HepG2 (cell line): ENCODE measurements around the gene TBC1D1. TPM values are rescaled to one million over a fixed set of nuclear protein-coding genes. Genes with fewer than 3 reads are reported as not detected.
A peak's percentile ranks its signal among the peaks of the same experiment; 100 is the strongest.

Experiments used
- CHCHD3 ChIP-seq: sonication (generic); formaldehyde crosslinking; IDR thresholded peaks from 2 replicates; pipeline ENCODE4 v1.8.0; 2022; ENCODE audit warnings: mild to moderate bottlenecking, missing genetic modification reagents, moderate library complexity
- EZH2 ChIP-seq: conservative IDR thresholded peaks from 2 replicates; pipeline ENCODE4 v1.6.1; 2012; ENCODE audit warnings: mild to moderate bottlenecking, low read depth, low read length, moderate library complexity
- HOXD1 ChIP-seq: sonication (generic); formaldehyde crosslinking; IDR thresholded peaks from 2 replicates; pipeline ENCODE4 v1.5.0; 2020; ENCODE audit warnings: missing genetic modification reagents
- PHB2 ChIP-seq: fragments of 450-650 bp; IDR thresholded peaks from 2 replicates; pipeline ENCODE4 v1.6.1; 2018; ENCODE audit not compliant: partially characterized antibody
- POLR2AphosphoS5 ChIP-seq: IDR thresholded peaks from 2 replicates; pipeline ENCODE4 v1.6.1; 2012; ENCODE audit warnings: low read depth, low read length
- PRPF4 ChIP-seq: fragments of 200-400 bp; formaldehyde crosslinking; IDR thresholded peaks from 2 replicates; pipeline ENCODE4 v1.6.1; 2016; ENCODE audit warnings: low read length, low read depth; ENCODE audit not compliant: poor library complexity, severe bottlenecking
- SNAI1 ChIP-seq: sonication (generic); formaldehyde crosslinking; IDR thresholded peaks from 2 replicates; pipeline ENCODE4 v1.5.0; 2020; ENCODE audit warnings: mild to moderate bottlenecking, missing genetic modification reagents, borderline replicate concordance
- SNRNP70 ChIP-seq: fragments of 200-400 bp; formaldehyde crosslinking; IDR thresholded peaks from 2 replicates; pipeline ENCODE4 v1.6.1; 2017; ENCODE audit warnings: mild to moderate bottlenecking, low read depth, low read length, moderate library complexity
- TEAD2 ChIP-seq: sonication (generic); formaldehyde crosslinking; IDR thresholded peaks from 2 replicates; pipeline ENCODE4 v1.9.0; 2021; ENCODE audit warnings: missing genetic modification reagents
- ZMYM3 ChIP-seq: sonication (generic); formaldehyde crosslinking; IDR thresholded peaks from 2 replicates; pipeline ENCODE4 v1.5.1; 2020; ENCODE audit warnings: mild to moderate bottlenecking, missing genetic modification reagents
- ZNF101 ChIP-seq: sonication (generic); formaldehyde crosslinking; IDR thresholded peaks from 2 replicates; pipeline ENCODE4 v1.4.0; 2020; ENCODE audit warnings: mild to moderate bottlenecking, low read depth, missing genetic modification reagents, borderline replicate concordance
- ZNF3 ChIP-seq: IDR thresholded peaks from 2 replicates; pipeline ENCODE4 v1.7.0; 2017; ENCODE audit warnings: inconsistent platforms
- ZNF30 ChIP-seq: sonication (generic); formaldehyde crosslinking; IDR thresholded peaks from 2 replicates; pipeline ENCODE4 v1.5.0; 2020; ENCODE audit warnings: mild to moderate bottlenecking, missing genetic modification reagents
- ZNF577 ChIP-seq: sonication (generic); formaldehyde crosslinking; IDR thresholded peaks from 2 replicates; pipeline ENCODE4 v1.4.0; 2020; ENCODE audit warnings: mild to moderate bottlenecking, low read depth, missing genetic modification reagents, borderline replicate concordance
- ZNF616 ChIP-seq: sonication (generic); formaldehyde crosslinking; IDR thresholded peaks from 2 replicates; pipeline ENCODE4 v1.5.0; 2020; ENCODE audit warnings: low read depth, mild to moderate bottlenecking, missing genetic modification reagents
- ZNF747 ChIP-seq: sonication (generic); formaldehyde crosslinking; IDR thresholded peaks from 2 replicates; pipeline ENCODE4 v1.8.1; 2023; ENCODE audit warnings: missing genetic modification reagents, mild to moderate bottlenecking, borderline replicate concordance
- ZNF850 ChIP-seq: sonication (generic); formaldehyde crosslinking; conservative IDR thresholded peaks from 2 replicates; pipeline ENCODE4 v1.9.0; 2021; ENCODE audit warnings: mild to moderate bottlenecking, missing genetic modification reagents
- polyA plus RNA-seq, 8 experiments: library from polyadenylated mRNA; depleted of rRNA in 3 of 8; stranded (reverse) in 7 of 8; unstranded in 1 of 8; fragments of >200 nt; fragmentation: Illumina TruSeq in 4 of 8; extraction: Trizol in 4 of 8; gene quantifications; 2 replicates each; pipeline versions ENCODE4 v1.2.1 to v1.2.3, GENCODE V29; 2011 to 2016; ENCODE audit warnings: low read depth in 4 of 8, missing spikeins in 1 of 8, mixed read lengths in 1 of 8; ENCODE audit not compliant: insufficient read depth in 1 of 8
- total RNA-seq, 5 experiments: library from RNA; depleted of rRNA; stranded (reverse); fragments of >200 nt; fragmentation: Illumina TruSeq; extraction: Trizol; gene quantifications; 2 replicates each; pipeline ENCODE4 v1.2.3, GENCODE V29; 2016; ENCODE audit warnings: low read depth in 1 of 5
- TF ChIP-seq, protein P1 (sequence below): sonication (generic); formaldehyde crosslinking; IDR thresholded peaks from 2 replicates; pipeline ENCODE4 v1.5.1; 2020; ENCODE audit warnings: mild to moderate bottlenecking, missing genetic modification reagents
- TF ChIP-seq, protein P2 (sequence below): sonication (generic); formaldehyde crosslinking; IDR thresholded peaks from 2 replicates; pipeline ENCODE4 v1.8.0; 2022; ENCODE audit warnings: mild to moderate bottlenecking, missing genetic modification reagents, borderline replicate concordance
- TF ChIP-seq, protein P3 (sequence below): IDR thresholded peaks from 2 replicates; pipeline ENCODE4 v1.6.1; 2016; ENCODE audit warnings: missing genetic modification reagents, missing compliant biosample characterization
- TF ChIP-seq, protein P4 (sequence below): sonication (generic); formaldehyde crosslinking; IDR thresholded peaks from 2 replicates; pipeline ENCODE4 v1.5.0; 2020; ENCODE audit warnings: missing genetic modification reagents
- TF ChIP-seq, protein P5 (sequence below), 2 experiments: sonication (generic) in 1 of 2; formaldehyde crosslinking in 1 of 2; IDR thresholded peaks; 2 replicates each; pipeline versions ENCODE4 v1.4.0 to v1.6.1; 2018 to 2020; ENCODE audit warnings: missing genetic modification reagents in 2 of 2, borderline replicate concordance in 1 of 2, low read depth in 1 of 2, mild to moderate bottlenecking in 1 of 2, missing biosample characterization in 1 of 2

The TBC1D1 gene
- total and polyA plus RNA-seq, 2 of the 13 experiments (the other 11 are each of a cell fraction or from before 2014, with no cell fraction given): 37.3 to 62.8 TPM

DNA sequence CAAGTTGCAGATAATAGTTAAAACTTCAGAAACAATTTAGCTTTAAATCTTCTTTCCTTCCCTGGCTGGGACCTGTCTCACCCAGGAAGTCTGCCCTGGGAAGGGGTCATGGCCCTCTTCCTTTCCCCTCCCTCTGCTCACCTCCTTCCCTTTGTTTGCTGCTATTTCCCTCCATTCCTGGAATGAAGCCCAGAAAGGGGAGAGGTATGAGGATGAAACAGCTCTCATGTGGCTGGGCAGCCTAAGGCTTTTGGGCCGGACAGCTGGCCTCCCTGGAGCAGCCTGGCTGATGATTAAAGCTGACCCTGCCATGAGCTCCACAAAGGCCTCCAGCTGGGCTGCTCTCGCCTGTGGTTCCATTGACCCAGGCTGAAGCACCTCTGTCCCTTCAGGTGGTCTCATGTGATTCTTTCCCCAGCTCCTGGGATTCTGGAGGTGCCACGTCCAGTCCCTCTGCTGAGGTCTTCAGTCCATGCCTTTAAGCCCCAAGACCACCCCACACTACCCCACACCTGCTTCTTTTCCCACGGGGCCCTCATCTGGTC is 271.4 kb downstream of the TBC1D1 start (continued):
- TF ChIP-seq HOXD1 (CRISPR knock-in tag) (no peak), ZNF616 (CRISPR knock-in tag) (no peak), CHCHD3 (CRISPR knock-in tag) (no peak), TEAD2 (CRISPR knock-in tag) (no peak), ZNF30 (CRISPR knock-in tag) (no peak), EZH2 (no peak), SNAI1 (CRISPR knock-in tag) (no peak), POLR2AphosphoS5 (no peak), PHB2 (no peak), ZNF577 (CRISPR knock-in tag) (no peak), ZNF3 (no peak), ZNF747 (CRISPR knock-in tag) (peak; percentile 92), PRPF4 (no peak), ZMYM3 (peak; percentile 89), ZNF101 (no peak), SNRNP70 (no peak), ZNF850 (CRISPR knock-in tag) (no peak)
- TF ChIP-seq, protein P1, sequence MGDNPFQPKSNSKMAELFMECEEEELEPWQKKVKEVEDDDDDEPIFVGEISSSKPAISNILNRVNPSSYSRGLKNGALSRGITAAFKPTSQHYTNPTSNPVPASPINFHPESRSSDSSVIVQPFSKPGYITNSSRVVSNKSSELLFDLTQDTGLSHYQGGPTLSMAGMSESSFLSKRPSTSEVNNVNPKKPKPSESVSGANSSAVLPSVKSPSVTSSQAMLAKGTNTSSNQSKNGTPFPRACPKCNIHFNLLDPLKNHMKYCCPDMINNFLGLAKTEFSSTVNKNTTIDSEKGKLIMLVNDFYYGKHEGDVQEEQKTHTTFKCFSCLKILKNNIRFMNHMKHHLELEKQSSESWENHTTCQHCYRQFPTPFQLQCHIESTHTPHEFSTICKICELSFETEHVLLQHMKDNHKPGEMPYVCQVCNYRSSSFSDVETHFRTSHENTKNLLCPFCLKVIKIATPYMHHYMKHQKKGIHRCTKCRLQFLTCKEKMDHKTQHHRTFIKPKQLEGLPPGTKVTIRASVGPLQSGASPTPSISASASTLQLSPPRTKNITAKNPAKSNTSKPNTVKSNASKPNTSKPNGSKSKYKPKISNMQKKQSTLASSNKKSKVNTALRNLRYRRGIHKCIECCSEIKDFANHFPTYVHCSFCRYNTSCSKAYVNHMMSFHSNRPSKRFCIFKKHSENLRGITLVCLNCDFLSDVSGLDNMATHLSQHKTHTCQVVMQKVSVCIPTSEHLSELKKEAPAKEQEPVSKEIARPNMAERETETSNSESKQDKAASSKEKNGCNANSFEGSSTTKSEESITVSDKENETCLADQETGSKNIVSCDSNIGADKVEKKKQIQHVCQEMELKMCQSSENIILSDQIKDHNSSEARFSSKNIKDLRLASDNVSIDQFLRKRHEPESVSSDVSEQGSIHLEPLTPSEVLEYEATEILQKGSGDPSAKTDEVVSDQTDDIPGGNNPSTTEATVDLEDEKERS (CRISPR knock-in tag): peak; percentile 65; the same call in 1 of the 2 replicates
- TF ChIP-seq, protein P2, sequence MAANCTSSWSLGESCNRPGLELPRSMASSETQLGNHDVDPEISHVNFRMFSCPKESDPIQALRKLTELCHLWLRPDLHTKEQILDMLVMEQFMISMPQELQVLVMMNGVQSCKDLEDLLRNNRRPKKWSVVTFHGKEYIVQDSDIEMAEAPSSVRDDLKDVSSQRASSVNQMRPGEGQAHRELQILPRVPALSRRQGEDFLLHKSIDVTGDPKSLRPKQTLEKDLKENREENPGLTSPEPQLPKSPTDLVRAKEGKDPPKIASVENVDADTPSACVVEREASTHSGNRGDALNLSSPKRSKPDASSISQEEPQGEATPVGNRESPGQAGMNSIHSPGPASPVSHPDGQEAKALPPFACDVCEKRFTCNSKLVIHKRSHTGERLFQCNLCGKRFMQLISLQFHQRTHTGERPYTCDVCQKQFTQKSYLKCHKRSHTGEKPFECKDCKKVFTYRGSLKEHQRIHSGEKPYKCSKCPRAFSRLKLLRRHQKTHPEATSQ (CRISPR knock-in tag): no peak
- TF ChIP-seq, protein P3, sequence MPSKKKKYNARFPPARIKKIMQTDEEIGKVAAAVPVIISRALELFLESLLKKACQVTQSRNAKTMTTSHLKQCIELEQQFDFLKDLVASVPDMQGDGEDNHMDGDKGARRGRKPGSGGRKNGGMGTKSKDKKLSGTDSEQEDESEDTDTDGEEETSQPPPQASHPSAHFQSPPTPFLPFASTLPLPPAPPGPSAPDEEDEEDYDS (CRISPR knock-in tag): peak; percentile 69
- TF ChIP-seq, protein P4, sequence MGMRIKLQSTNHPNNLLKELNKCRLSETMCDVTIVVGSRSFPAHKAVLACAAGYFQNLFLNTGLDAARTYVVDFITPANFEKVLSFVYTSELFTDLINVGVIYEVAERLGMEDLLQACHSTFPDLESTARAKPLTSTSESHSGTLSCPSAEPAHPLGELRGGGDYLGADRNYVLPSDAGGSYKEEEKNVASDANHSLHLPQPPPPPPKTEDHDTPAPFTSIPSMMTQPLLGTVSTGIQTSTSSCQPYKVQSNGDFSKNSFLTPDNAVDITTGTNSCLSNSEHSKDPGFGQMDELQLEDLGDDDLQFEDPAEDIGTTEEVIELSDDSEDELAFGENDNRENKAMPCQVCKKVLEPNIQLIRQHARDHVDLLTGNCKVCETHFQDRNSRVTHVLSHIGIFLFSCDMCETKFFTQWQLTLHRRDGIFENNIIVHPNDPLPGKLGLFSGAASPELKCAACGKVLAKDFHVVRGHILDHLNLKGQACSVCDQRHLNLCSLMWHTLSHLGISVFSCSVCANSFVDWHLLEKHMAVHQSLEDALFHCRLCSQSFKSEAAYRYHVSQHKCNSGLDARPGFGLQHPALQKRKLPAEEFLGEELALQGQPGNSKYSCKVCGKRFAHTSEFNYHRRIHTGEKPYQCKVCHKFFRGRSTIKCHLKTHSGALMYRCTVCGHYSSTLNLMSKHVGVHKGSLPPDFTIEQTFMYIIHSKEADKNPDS (CRISPR knock-in tag): no peak
- TF ChIP-seq, protein P5, sequence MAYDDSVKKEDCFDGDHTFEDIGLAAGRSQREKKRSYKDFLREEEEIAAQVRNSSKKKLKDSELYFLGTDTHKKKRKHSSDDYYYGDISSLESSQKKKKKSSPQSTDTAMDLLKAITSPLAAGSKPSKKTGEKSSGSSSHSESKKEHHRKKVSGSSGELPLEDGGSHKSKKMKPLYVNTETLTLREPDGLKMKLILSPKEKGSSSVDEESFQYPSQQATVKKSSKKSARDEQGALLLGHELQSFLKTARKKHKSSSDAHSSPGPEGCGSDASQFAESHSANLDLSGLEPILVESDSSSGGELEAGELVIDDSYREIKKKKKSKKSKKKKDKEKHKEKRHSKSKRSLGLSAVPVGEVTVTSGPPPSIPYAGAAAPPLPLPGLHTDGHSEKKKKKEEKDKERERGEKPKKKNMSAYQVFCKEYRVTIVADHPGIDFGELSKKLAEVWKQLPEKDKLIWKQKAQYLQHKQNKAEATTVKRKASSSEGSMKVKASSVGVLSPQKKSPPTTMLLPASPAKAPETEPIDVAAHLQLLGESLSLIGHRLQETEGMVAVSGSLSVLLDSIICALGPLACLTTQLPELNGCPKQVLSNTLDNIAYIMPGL (CRISPR knock-in tag; IDR thresholded peaks at IDR 0.05; ENCODE audit: borderline replicate concordance in 1 of 2, low read depth in 1 of 2): peak in 1 of 2 experiments; percentile 61; a peak in 1 of 4 replicates
